OCI-LY3 (cell line): ENCODE results near the gene SLC35F6.

Source experiments
- H2AFZ ChIP-seq: fragments of 200-600, 300-600 bp; shearing (Covaris generic); 2 replicates; pipeline ENCODE4 v1.6.0; 2014; ENCODE audit warnings: antibody characterized with exemption, low read depth, low read length
- H3K27ac ChIP-seq: fragments of 200-600, 300-600 bp; sonication (generic); 2 replicates; pipeline ENCODE4 v1.5.1; 2014; ENCODE audit warnings: mild to moderate bottlenecking, low read length, moderate library complexity, mixed read lengths
- H3K27me3 ChIP-seq: fragments of 200-600, 300-600 bp; sonication (generic); 2 replicates; pipeline ENCODE4 v1.6.1; 2014; ENCODE audit warnings: low read depth, low read length, mixed read lengths
- H3K36me3 ChIP-seq: fragments of 200-600, 300-600 bp; sonication (generic); replicated peaks from 2 replicates; pipeline ENCODE3; 2014; ENCODE audit warnings: low read depth, low read length, mixed read lengths
- H3K4me1 ChIP-seq: fragments of 300-600, 200-600 bp; sonication (generic); 2 replicates; pipeline ENCODE4 v1.6.1; 2014; ENCODE audit warnings: low read length, mixed read lengths
- H3K4me2 ChIP-seq: fragments of 200-600, 300-600 bp; sonication (generic); 2 replicates; pipeline ENCODE4 v1.6.1; 2014; ENCODE audit warnings: low read length, mixed read lengths
- H3K4me3 ChIP-seq: fragments of 300-600, 200-600 bp; sonication (generic); 2 replicates; pipeline ENCODE4 v1.5.1; 2014; ENCODE audit warnings: antibody characterized with exemption, mild to moderate bottlenecking, low read length, moderate library complexity
- H3K79me2 ChIP-seq: fragments of 300-600, 200-600 bp; shearing (Covaris generic); 2 replicates; pipeline ENCODE4 v1.6.1; 2014; ENCODE audit warnings: mild to moderate bottlenecking, low read length, mixed read lengths
- H3K9ac ChIP-seq: fragments of 300-600, 200-600 bp; shearing (Covaris generic); 2 replicates; pipeline ENCODE4 v1.6.0; 2014; ENCODE audit warnings: mild to moderate bottlenecking, low read length, moderate library complexity
- H3K9me3 ChIP-seq: fragments of 200-600, 300-600 bp; shearing (Covaris generic); 2 replicates; pipeline ENCODE4 v1.6.1; 2014; ENCODE audit warnings: low read length, mixed read lengths; ENCODE audit not compliant: insufficient read depth
- H4K20me1 ChIP-seq: fragments of 200-600, 300-600 bp; sonication (generic); 2 replicates; pipeline ENCODE4 v1.6.1; 2016; ENCODE audit warnings: low read length, mixed read lengths; ENCODE audit not compliant: insufficient read depth
- CTCF ChIP-seq: fragments of 200-600, 300-600 bp; sonication (generic); IDR thresholded peaks from 2 replicates; pipeline ENCODE4 v1.5.1; 2014; ENCODE audit warnings: antibody characterized with exemption, low read length, low read depth
- EZH2phosphoT487 ChIP-seq: fragments of 200-600 bp; shearing (Covaris generic); IDR thresholded peaks from 2 replicates; pipeline ENCODE4 v1.6.1; 2018; ENCODE audit warnings: antibody characterized with exemption, mixed run types, low read depth

Gene SLC35F6

GRCh38 chr2:26782876-26783704 is 19.0 kb downstream of the SLC35F6 start:
- Histone ChIP-seq H3K36me3 (peaks cover 16% of the 10 kb centered on the region), H3K4me1 (peaks cover 12% of the 10 kb centered on the region), H3K27me3 (no peaks in the 10 kb centered on the region), H3K27ac (no peak overlapping the region), H3K4me3 (no peak overlapping the region), H4K20me1 (peaks cover 7% of the 10 kb centered on the region), H3K79me2 (peaks cover 22% of the 10 kb centered on the region), H3K9me3 (no peaks in the 10 kb centered on the region), H3K9ac (no peak overlapping the region), H2AFZ (no peak overlapping the region), H3K4me2 (no peak overlapping the region)
- TF ChIP-seq EZH2phosphoT487 (no peak), CTCF (no peak)

DNA sequence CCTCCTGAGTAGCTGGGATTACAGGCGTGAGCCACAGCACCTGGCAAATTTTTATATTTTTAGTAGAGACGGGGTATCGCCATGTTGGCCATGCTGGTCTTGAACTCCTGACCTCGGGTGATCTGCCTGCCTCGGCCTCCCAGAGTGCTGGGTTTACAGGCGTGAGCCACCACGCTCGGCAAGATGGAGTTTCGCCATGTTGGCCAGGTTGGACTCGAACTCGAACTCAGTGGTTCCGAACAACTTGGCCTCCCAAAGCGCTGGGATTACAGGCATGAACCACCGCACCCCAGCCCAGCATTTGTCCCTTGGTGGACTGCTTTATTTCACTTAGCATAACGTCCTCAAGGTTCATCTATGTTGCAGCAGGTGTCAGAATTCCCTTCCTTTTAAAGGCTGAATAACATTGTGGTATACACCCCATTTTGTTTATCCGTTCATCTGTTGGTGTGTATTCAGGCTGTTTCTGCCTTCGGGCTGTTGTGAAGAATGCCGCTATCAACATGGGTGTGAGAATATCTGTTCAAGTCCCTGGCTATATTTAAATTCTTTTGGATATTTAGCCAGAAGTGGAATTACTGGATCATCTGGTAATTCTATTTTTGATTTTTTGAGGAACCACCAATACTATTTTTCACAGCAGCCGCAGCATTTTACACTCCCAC is 20.6 kb downstream of the SLC35F6 start:
- no peak for TF ChIP-seq CTCF
- Histone ChIP-seq H3K9me3 (no peaks in the 10 kb centered on the region), H3K9ac (peak overlapping the region; percentile 64), H3K36me3 (peaks cover 26% of the 10 kb centered on the region), H3K4me1 (peaks cover 13% of the 10 kb centered on the region), H4K20me1 (peaks cover 14% of the 10 kb centered on the region), H3K27ac (no peak overlapping the region), H2AFZ (0 out of 2 replicates have a peak overlapping the region, but pooled peaks have one; percentile 91), H3K79me2 (peaks cover 38% of the 10 kb centered on the region), H3K4me3 (peak overlapping the region; percentile 81), H3K27me3 (no peaks in the 10 kb centered on the region), H3K4me2 (peak overlapping the region; percentile 87)

GRCh38 chr2:26785431-26786206 is 21.5 kb downstream of the SLC35F6 start, which contains the start of gene CENPA:
CENPA (plus strand) TSS chr2:26786056; CDS start chr2:26786197, 141 bp downstream.
- Histone ChIP-seq H3K27me3 (no peaks in the 10 kb centered on the region), H3K4me1 (peaks cover 13% of the 10 kb centered on the region), H3K4me3 (peak within 1 kb of the TSS; percentile 99), H3K79me2 (peaks cover 47% of the 10 kb centered on the region), H3K9ac (peak within 1 kb of the TSS; percentile 95), H2AFZ (peak within 1 kb of the TSS; percentile 91), H3K9me3 (0 out of 2 replicates have a peak, but pooled peaks cover 2% of the 10 kb centered on the region), H3K36me3 (peaks cover 27% of the 10 kb centered on the region), H3K27ac (peak within 1 kb of the TSS; percentile 65), H3K4me2 (peak within 1 kb of the TSS; percentile 87), H4K20me1 (peaks cover 14% of the 10 kb centered on the region)
- TF ChIP-seq EZH2phosphoT487: no peak
- TF ChIP-seq CTCF: no peak; the same call in 1 of the 2 replicates
